Measurements from ENCODE around the gene TNIK.
"Not testable (repeated sequence)": the region's sequence is repeated elsewhere in the genome, so short reads cannot be mapped to it uniquely, and the experiment has no call there.

The TNIK gene

DNA sequence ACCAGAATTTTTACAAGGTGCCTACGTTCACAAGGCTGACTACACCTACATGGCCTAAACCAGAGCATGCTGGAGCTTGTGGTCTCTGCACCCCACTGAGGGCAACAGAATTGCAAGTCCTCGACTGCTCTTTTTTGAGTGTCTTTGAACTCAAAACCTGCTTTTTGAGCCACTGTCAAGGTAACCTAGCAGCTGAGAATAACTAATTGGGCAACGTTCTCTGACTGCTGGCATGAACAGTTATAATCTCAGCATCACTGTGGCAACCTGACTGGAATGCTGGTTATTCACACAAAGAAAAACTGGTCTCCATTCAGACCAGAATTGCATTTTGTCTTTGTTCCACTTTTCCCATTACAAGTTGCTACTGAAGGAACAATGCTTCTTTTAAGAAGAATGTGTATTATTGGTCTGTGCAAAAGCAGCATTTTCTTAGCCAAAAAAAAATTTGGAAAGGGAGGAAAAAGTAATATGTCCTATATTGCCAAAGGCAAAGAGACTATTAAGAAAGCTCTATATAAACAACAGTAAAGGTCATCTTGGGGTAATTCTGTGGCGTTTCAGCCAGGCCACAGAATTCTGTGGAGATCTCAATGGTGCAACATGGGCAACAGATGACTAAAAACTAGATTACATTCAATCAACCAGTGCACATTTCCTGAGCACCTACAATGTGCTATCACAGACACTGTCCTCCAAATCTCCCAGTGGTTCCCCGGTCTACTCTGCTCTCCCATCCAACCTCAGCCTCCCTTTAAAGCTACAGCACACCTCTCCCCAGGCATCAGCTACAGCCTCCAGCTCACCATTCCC is 76.8 kb downstream of the TNIK start:
- no peak for DNase-seq

DNA sequence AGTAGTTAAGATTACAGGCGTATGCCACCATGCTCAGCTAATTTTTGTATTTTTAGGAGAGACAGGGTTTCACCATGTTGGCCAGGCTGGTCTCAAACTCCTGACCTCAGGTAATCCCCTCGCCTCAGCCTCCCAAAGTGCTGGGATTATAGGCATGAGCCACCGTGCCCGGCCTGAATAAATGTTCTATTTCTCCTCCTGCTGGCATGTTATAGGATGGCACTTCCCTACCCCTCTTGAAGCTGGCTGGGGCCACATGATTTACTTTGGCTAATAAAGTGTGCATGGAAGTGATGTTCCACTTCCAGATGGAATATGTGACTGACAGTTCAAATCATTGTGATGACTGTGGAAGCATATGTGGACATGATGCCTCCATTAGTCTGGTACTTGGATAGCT is 77.9 kb downstream of the TNIK start:
- DNase-seq, result not testable (repeated sequence)

- no peak for DNase-seq
These were observed 79.3 kb downstream of the TNIK start for GRCh38 chr3:171380711-171381425.

DNA sequence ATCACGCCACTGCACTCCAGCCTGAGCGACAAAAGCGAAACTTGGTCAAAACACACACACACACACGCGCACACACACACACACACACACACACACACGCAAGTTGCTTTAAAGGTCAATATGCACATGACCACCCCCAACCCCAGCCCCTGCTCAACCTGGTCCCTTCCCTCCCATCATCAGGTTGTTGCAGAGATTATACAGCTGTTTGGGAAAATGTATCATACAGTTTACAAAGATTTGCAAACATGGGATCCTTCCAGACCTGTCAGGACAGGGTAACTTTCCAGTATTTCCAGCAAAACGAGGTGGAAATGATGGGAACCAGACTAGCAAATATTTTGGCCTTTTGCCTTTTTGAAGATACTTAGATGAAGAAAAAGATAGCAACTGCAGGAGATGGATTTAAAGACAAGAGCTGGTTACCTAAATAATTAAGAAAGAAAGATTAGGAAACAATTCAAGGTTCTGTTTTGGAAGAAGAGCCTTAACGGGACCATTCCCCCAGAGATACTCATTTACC is 80.2 kb downstream of the TNIK start:
- DNase-seq, result no peak

DNA sequence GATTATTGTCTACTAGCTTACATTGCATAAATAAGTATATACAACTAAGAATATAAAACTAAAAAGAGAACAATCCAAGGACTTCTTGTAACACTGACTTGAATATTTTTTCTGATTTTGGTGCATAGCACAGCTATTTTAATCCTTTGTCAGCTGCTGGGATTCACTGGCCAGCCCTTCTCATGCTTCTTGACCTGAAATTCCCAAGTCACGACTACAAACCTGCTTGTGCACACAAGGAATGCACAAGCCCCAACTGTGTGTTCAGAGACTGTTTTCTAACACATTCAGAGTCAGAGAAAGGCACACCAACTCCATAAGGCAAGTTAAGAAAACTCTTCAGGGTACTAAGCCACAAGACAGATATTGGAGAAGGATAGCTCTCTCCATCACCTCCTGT is 80.9 kb downstream of the TNIK start:
- no peak for DNase-seq

DNA sequence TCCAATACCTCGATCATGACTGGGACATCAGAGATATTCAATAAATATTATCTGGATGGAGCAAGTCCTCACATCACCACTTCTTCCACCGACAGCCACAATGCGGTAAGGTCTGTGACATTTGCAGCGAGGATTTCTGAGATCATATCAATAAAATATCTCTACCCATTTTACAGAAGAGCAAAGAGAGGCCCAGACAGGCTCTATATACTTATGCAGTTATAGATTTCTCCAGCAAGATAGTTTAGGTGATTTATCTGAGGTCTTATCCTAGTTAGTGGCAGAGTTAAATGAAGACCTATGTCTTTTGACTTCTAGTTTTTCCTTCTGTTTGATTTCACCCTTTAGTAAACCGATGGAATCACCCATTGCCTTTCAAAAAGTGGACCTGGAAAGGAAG is 81.6 kb downstream of the TNIK start:
- DNase-seq, result no peak

DNA sequence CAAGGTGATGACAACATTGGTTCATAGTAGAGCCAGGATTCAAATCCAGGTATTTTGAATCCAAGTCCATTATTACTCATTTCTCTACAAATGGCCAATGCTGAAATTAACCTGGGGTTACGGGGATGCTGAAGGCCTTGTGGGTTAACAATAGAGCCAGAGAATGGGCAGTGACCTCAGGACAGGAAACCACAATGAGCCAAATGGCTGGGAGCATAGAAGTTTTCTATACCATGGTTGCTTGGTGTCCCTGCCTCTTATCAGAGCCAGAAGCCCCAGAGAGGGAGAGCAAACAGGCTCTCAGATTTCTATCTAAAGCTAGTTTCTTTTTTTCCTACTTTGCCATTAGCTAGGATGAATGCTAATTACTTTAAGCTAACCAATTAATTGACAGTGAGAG is 82.3 kb downstream of the TNIK start:
- DNase-seq, result no peak

DNA sequence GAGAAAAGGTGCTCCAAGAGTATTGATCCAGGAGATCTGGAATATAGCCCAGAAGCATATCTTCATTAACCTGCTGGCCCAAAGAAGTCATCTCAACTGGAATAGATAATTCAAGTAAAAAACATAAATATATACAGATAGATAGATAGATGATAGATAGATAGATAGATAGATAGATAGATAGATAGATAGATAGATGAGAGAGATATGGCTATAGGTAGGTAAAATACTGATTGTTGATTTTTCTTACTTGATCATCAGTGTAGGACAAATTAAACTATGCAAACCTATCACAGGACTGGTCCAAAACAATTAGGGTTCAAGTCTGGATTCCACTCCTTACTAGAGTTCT is 83.6 kb downstream of the TNIK start:
- DNase-seq, result no peak

DNA sequence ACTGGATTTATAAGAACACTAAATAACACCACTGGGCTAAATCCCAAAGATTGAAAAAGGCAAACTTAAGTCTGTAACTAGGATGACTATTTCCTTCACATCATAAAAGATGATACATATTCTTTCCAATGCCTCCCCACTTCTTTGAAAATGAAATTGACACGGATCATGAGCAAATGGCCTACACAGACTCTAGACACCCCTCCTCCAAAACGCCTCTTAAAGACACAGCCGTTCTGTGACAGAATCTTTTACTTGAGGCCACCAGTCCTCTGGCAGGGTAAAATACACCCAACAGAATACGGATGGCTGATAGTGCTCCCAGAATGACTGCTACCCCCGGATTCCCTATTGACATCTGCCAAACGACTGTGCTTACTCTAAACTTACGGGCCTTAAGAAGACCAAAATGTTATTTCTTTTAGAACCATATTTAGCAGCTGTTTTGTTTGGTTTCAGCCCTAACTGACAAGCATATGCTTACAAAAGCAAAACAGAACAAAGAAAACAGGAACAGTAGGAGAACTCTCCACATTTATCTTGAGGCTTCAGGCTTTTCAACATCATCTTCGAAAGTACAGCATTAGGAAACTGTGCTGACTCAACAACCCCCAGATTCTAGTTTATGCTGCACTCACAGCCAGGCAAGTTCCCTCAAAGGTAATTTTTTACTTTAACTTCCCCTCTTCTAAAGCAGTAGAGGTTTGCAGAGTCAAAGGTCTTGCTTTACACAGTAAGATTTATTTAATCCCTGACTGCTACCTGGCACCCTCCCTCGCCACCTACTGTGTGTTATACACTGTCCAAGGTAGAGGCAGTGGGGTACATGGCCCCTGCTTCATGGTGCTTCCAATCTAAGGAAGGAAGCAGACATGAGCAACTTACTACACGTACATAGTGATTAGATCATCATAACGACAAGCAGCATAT is 84.3 kb downstream of the TNIK start:
- DNase-seq, result no peak

DNA sequence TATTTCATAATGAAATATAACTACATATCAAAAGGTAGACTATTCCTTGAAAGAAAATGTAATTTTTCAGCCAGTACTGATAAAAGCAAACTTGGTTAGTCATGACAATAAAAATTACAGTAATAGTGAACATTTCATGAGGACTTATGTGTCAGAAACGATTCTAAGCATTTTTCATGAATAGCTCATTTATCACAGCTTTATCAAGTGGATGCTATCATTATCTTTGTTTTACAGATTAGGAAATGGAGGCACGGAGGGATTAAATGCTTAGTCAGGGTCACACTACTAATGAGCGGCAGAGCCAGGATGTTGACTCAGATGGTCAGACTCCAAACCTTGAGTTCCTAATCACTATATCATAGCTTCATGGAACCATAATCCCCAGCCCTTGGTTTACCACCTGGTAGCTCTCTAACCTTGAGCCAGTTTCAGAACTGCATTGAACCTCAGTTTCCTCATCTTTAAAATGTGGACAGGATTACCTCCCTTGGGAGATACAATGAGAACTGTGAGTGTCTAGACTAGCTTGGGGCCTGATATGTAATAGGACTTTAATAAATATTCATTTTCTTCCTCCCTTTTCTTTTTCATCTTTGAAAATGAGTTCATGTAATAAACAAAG is 85.4 kb downstream of the TNIK start:
- no peak for DNase-seq

DNA sequence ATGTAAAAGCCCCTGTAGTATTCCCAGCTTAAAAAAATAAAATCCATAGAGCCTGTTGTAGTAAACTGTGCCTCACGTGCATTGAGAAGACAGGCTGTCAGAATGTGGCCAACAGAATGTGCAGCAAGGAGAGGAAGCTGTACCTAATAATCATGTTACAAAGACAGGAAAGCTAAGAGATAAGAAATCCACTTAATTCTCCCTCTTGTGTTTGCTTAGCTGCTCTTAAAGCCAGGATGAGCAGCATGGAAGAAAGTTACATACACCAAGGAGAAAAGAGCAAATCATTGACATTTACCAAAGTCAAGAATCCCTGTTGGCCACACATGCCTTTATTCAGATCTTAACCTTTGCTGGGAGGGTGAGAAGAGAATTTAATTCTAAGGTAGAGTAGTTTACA is 85.9 kb downstream of the TNIK start:
- DNase-seq, result no peak

GRCh38 chr3:171373711-171374110 is 86.5 kb downstream of the TNIK start:
- no peak for DNase-seq

DNA sequence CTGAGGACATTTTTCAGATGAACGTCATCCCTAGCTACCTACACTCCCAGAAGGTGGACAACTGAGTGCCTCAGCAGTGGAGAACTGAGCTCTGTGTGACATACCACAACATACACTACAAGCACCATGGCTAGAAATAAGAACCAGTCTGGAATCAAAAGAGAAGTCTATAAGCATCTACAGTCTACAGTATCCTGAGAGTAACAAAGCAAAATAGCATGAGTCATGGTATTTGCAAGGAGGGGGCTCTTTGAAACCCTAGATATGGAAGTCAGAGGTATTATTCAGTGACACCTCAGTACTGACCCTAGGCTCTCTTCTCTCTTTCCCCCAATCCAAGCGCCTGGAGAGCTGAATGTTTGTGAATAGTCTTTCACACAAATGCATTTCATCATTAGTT is 87.5 kb downstream of the TNIK start:
- no peak for DNase-seq

DNA sequence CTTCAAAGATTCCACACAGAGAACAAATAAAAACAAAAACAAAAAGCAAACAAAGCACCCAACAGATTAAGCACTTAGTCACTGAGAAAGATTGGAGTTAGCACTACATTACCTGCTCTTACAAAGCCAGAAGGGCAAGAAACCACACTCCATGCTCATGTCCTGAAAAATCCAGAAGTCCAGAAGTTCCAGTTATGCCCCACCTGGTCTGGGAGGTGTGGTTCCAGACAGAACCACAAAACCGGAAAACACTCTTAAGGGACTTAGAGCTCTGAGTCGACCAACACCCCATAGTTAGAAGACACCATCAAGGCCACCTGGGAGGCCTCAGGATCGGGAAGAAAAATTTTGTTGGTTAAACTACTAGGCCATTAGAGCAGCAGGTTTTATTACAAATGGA is 88.9 kb downstream of the TNIK start:
- no peak for DNase-seq

DNA sequence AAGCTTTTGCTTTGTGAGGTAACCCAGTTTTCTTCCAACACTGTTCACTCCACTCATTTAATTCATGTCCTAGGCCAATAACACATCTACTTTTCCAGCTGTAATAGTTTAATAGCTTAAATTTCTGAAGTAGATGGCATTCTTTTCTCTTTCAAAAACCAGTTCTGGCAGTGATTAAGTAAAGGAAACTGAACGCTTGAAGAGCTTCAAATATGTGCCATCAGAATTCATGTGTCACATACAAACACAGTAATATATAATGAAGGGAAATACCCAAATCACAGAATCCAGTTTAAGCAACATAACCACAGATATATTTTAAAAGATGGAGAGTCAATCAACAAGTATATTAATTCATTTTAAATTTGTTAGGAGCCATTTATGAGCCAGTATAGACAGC is 91.0 kb downstream of the TNIK start:
- no peak for DNase-seq

DNA sequence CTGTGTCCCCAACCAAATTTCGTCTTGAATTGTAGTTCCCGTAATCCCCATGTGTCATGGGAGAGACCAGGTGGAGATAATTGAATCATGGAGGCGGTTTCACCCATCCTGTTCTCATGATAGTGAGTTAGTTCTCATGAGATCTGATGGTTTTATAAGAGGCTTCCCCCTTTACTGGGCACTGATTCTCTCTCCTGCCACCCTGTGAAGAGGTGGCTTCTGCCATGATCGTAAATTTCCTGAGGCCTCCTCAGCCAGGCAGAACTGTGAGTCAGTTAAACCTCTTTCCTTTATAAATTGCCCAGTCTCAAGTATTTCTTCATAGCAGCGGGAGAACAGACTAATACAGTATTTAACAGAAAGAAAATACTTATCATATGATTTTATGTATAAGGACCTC is 93.5 kb downstream of the TNIK start:
- DNase-seq, result not testable (repeated sequence)

DNA sequence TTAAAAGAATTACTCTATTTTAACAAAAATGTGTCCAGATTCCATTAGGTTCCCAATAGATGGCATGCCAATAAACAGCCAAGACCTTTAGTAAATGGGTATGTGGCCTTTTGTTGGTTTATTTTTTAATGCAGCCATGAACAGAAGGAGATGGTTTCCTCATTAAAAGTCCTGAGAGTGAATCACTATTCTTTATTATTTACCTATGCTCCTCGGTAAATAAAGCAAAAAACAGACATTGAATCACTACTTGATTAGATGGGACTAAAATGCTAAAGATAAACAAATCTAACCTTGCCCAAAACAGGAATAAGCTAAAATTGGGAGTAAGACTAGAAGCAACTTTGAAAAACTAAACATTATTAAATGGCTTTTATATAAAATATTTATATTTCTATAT is 94.2 kb downstream of the TNIK start:
- no peak for DNase-seq

DNA sequence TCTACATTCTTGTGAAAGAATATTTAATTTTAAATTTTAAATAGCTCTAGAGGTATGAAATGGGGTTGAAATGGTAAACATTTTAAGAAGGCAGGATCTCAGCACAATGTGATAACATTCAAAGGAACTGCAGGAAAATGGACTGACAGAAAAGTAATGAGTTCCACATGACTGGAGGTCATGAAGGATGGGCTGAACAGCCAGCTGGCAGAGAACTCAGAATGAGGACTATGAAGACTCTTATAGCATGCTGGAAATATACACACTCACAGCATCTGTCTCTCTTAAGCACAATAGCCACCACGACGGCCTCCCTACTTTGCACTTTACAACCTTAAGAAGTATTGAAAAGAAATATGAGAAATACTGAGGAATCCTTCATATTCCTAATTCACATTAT is 94.7 kb downstream of the TNIK start:
- no peak for DNase-seq

DNA sequence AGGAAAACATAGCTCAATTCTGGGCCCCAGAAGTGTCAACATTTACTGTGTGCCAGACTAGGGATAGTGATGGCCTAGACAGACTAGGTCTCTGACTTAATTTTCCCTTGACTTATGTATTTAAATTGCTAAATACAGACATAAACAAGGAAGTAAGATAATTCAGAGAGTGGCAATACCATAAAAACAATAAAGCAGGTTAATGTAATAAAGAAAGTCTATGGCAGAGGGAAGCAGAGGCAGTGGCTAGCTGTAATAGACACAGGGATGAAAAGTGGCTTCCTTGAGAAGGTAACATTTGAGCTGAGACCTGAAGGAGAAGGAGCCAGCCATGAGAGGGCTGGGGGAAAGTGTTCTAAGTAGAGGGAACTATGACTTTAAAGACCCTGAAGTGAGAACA is 95.7 kb downstream of the TNIK start:
- no peak for DNase-seq

DNA sequence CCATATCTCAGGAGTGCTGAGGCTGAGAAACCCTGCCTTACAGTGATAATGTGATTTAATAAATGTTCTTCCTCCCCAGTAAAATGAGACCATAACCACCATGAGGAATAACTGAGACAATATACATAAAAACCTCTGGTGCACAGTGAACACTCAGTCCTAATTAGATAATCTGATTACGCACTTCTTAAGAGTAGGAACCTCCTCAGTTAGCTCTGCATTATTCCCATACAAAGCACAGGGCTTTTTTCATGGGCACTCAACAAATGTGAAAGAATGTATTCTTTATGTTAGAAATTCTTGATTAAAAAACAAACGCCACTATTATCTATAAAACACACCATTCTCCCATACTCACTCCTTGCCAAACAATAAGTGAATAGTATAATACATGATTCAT is 97.0 kb downstream of the TNIK start:
- no peak for DNase-seq

GRCh38 chr3:171362575-171362974 is 97.6 kb downstream of the TNIK start:
- DNase-seq, result no peak

DNA sequence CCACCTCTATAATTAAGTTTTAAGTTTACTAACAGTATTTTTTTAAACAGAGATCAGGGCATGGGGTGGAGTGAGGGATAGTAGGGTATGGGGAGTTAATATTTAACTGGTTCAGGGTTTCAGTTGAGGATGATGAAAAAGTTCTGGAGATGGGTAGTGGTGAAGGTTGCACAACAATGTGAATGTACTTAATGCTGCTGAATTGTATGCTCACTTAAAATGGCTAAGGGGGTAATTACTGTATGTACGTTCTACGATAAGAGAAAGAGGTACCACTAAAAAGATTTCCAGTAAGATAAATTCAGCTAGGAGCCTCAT is 101.4 kb downstream of the TNIK start:
- no peak for DNase-seq

Data from T-helper 9 cell (primary cell).